Measurements from ENCODE around the gene PRPH.

GRCh38 chr12:49344486-49345050, 49.6 kb downstream of the PRPH start:
- TF ChIP-seq CTCF (IDR thresholded peaks at IDR 0.05) (no peak), EZH2 (IDR thresholded peaks at IDR 0.05; ENCODE audit: borderline replicate concordance, insufficient read depth, low read depth, low read length, poor library complexity, severe bottlenecking) (no peak)
